ENCODE measurements around the gene SPEM3.
A peak's percentile ranks its signal among the peaks of the same experiment; 100 is the strongest.

SPEM3 gene

GRCh38 chr17:7466639-7467341 is 38.1 kb downstream of the SPEM3 start:
- Histone ChIP-seq H4K8ac (ENCODE audit: low read length) (peak overlapping the region; percentile 50), H2BK12ac (ENCODE audit: low read length in 2 of 2) (peak overlapping the region in 1 of 2 experiments; percentile 33), H2BK5ac (ENCODE audit: low read depth, low read length, poor library complexity, severe bottlenecking) (no peak overlapping the region), H3K4ac (ENCODE audit: low read depth in 1 of 2, low read length in 2 of 2) (no peak overlapping the region), H3K23ac (ENCODE audit: low read length in 2 of 2) (no peak overlapping the region), H3K36me3 (ENCODE audit: control insufficient read depth in 1 of 2, insufficient read depth in 2 of 2, low read depth in 1 of 2, low read length in 2 of 2) (peaks cover 51 to 56% of the 10 kb centered on the region in 2 experiments), H4K91ac (ENCODE audit: low read length) (peak overlapping the region; percentile 73), H3K4me2 (ENCODE audit: low read length, poor library complexity, severe bottlenecking) (no peak overlapping the region), H3K9ac (ENCODE audit: low read length) (peak overlapping the region; percentile 42), H3K27me3 (ENCODE audit: control insufficient read depth in 1 of 2, insufficient read depth in 1 of 2, low read length in 2 of 2) (no peaks in the 10 kb centered on the region), H3K4me1 (ENCODE audit: control insufficient read depth, insufficient read depth, low read depth, low read length) (peaks cover 9% of the 10 kb centered on the region), H2AFZ (ENCODE audit: low read depth, low read length) (no peak overlapping the region), H3K79me1 (replicated peaks; ENCODE audit: low read length, poor library complexity, severe bottlenecking) (peaks cover 47% of the 10 kb centered on the region), H2BK15ac (ENCODE audit: low read depth, poor library complexity, severe bottlenecking) (no peak overlapping the region), H3K9me3 (ENCODE audit: control insufficient read depth, low read length) (no peaks in the 10 kb centered on the region), H3K18ac (ENCODE audit: low read depth in 1 of 2, low read length in 2 of 2) (no peak overlapping the region), H3K4me3 (ENCODE audit: insufficient read depth in 1 of 2, low read depth in 1 of 2, low read length in 2 of 2) (no peak overlapping the region), H2BK120ac (ENCODE audit: low read depth, low read length) (no peak overlapping the region), H3K14ac (ENCODE audit: low read length in 2 of 2) (no peak overlapping the region), H3K27ac (ENCODE audit: low read length, poor library complexity, severe bottlenecking) (no peak overlapping the region), H2AK5ac (ENCODE audit: low read length, severe bottlenecking) (no peak overlapping the region)
- peak; percentile 46 for DNase-seq
- 97% methylated on average over 15 of the region's 16 CpGs for WGBS

- no peak overlapping the region for H2BK12ac ChIP-seq (ENCODE audit: low read length in 2 of 2)
- peaks cover 43 to 49% of the 10 kb centered on the region in 2 experiments for H3K36me3 ChIP-seq (ENCODE audit: control insufficient read depth in 1 of 2, insufficient read depth in 2 of 2, low read depth in 1 of 2, low read length in 2 of 2)
- H3K27me3 ChIP-seq (ENCODE audit: control insufficient read depth in 1 of 2, insufficient read depth in 1 of 2, low read length in 2 of 2), result no peaks in the 10 kb centered on the region
- H2AK5ac ChIP-seq (ENCODE audit: low read length, severe bottlenecking), result no peak overlapping the region
- peaks cover 10% of the 10 kb centered on the region for H3K4me1 ChIP-seq (ENCODE audit: control insufficient read depth, insufficient read depth, low read depth, low read length)
- no peak for DNase-seq
- no peak overlapping the region for H3K23ac ChIP-seq (ENCODE audit: low read length in 2 of 2)
- no peak overlapping the region for H2BK15ac ChIP-seq (ENCODE audit: low read depth, poor library complexity, severe bottlenecking)
- 95% methylated on average over 3 of the region's 3 CpGs for WGBS
- H2BK5ac ChIP-seq (ENCODE audit: low read depth, low read length, poor library complexity, severe bottlenecking), result no peak overlapping the region
- no peak overlapping the region for H3K14ac ChIP-seq (ENCODE audit: low read length in 2 of 2)
- no peak overlapping the region for H4K91ac ChIP-seq (ENCODE audit: low read length)
- no peak overlapping the region for H3K4me2 ChIP-seq (ENCODE audit: low read length, poor library complexity, severe bottlenecking)
- no peak overlapping the region for H4K8ac ChIP-seq (ENCODE audit: low read length)
- no peak overlapping the region for H2AFZ ChIP-seq (ENCODE audit: low read depth, low read length)
- H3K27ac ChIP-seq (ENCODE audit: low read length, poor library complexity, severe bottlenecking), result no peak overlapping the region
- no peak overlapping the region for H3K4ac ChIP-seq (ENCODE audit: low read depth in 1 of 2, low read length in 2 of 2)
- no peak overlapping the region for H3K18ac ChIP-seq (ENCODE audit: low read depth in 1 of 2, low read length in 2 of 2)
- peaks cover 41% of the 10 kb centered on the region for H3K79me1 ChIP-seq (replicated peaks; ENCODE audit: low read length, poor library complexity, severe bottlenecking)
- no peaks in the 10 kb centered on the region for H3K9me3 ChIP-seq (ENCODE audit: control insufficient read depth, low read length)
- no peak overlapping the region for H3K9ac ChIP-seq (ENCODE audit: low read length)
- no peak overlapping the region for H3K4me3 ChIP-seq (ENCODE audit: insufficient read depth in 1 of 2, low read depth in 1 of 2, low read length in 2 of 2)
- no peak overlapping the region for H2BK120ac ChIP-seq (ENCODE audit: low read depth, low read length)
These were observed 38.8 kb downstream of the SPEM3 start for GRCh38 chr17:7467498-7467897.

- WGBS, result 98% methylated on average over 11 of the region's 11 CpGs
- H3K9me3 ChIP-seq (ENCODE audit: control insufficient read depth, low read length), result no peaks in the 10 kb centered on the region
- no peak overlapping the region for H4K91ac ChIP-seq (ENCODE audit: low read length)
- no peak overlapping the region for H2AFZ ChIP-seq (ENCODE audit: low read depth, low read length)
- no peak overlapping the region for H2BK120ac ChIP-seq (ENCODE audit: low read depth, low read length)
- H2BK12ac ChIP-seq (ENCODE audit: low read length in 2 of 2), result no peak overlapping the region
- no peak overlapping the region for H3K9ac ChIP-seq (ENCODE audit: low read length)
- no peak overlapping the region for H2BK5ac ChIP-seq (ENCODE audit: low read depth, low read length, poor library complexity, severe bottlenecking)
- no peak overlapping the region for H3K23ac ChIP-seq (ENCODE audit: low read length in 2 of 2)
- H3K36me3 ChIP-seq (ENCODE audit: control insufficient read depth in 1 of 2, insufficient read depth in 2 of 2, low read depth in 1 of 2, low read length in 2 of 2), result peaks cover 36 to 41% of the 10 kb centered on the region in 2 experiments
- no peak overlapping the region for H3K4me2 ChIP-seq (ENCODE audit: low read length, poor library complexity, severe bottlenecking)
- H2AK5ac ChIP-seq (ENCODE audit: low read length, severe bottlenecking), result no peak overlapping the region
- no peak for DNase-seq
- H3K4ac ChIP-seq (ENCODE audit: low read depth in 1 of 2, low read length in 2 of 2), result no peak overlapping the region
- peaks cover 37% of the 10 kb centered on the region for H3K79me1 ChIP-seq (replicated peaks; ENCODE audit: low read length, poor library complexity, severe bottlenecking)
- H3K18ac ChIP-seq (ENCODE audit: low read depth in 1 of 2, low read length in 2 of 2), result no peak overlapping the region
- no peak overlapping the region for H4K8ac ChIP-seq (ENCODE audit: low read length)
- no peak overlapping the region for H3K4me3 ChIP-seq (ENCODE audit: insufficient read depth in 1 of 2, low read depth in 1 of 2, low read length in 2 of 2)
- H3K27me3 ChIP-seq (ENCODE audit: control insufficient read depth in 1 of 2, insufficient read depth in 1 of 2, low read length in 2 of 2), result no peaks in the 10 kb centered on the region
- H3K27ac ChIP-seq (ENCODE audit: low read length, poor library complexity, severe bottlenecking), result no peak overlapping the region
- H2BK15ac ChIP-seq (ENCODE audit: low read depth, poor library complexity, severe bottlenecking), result peak overlapping the region; percentile 23
- peaks cover 10% of the 10 kb centered on the region for H3K4me1 ChIP-seq (ENCODE audit: control insufficient read depth, insufficient read depth, low read depth, low read length)
- no peak overlapping the region for H3K14ac ChIP-seq (ENCODE audit: low read length in 2 of 2)
These were observed 39.6 kb downstream of the SPEM3 start for GRCh38 chr17:7468290-7468689.

GRCh38 chr17:7468804-7469389 is 40.2 kb downstream of the SPEM3 start:
- Histone ChIP-seq H4K8ac (ENCODE audit: low read length) (no peak overlapping the region), H3K4me1 (ENCODE audit: control insufficient read depth, insufficient read depth, low read depth, low read length) (peaks cover 10% of the 10 kb centered on the region), H3K79me1 (replicated peaks; ENCODE audit: low read length, poor library complexity, severe bottlenecking) (peaks cover 36% of the 10 kb centered on the region), H3K18ac (ENCODE audit: low read depth in 1 of 2, low read length in 2 of 2) (no peak overlapping the region), H3K4ac (ENCODE audit: low read depth in 1 of 2, low read length in 2 of 2) (no peak overlapping the region), H2AK5ac (ENCODE audit: low read length, severe bottlenecking) (no peak overlapping the region), H3K14ac (ENCODE audit: low read length in 2 of 2) (no peak overlapping the region), H3K4me2 (ENCODE audit: low read length, poor library complexity, severe bottlenecking) (no peak overlapping the region), H3K23ac (ENCODE audit: low read length in 2 of 2) (no peak overlapping the region), H3K36me3 (ENCODE audit: control insufficient read depth in 1 of 2, insufficient read depth in 2 of 2, low read depth in 1 of 2, low read length in 2 of 2) (peaks cover 29 to 35% of the 10 kb centered on the region in 2 experiments), H2BK12ac (ENCODE audit: low read length in 2 of 2) (no peak overlapping the region), H4K91ac (ENCODE audit: low read length) (no peak overlapping the region), H2BK5ac (ENCODE audit: low read depth, low read length, poor library complexity, severe bottlenecking) (no peak overlapping the region), H3K9me3 (ENCODE audit: control insufficient read depth, low read length) (no peaks in the 10 kb centered on the region), H3K4me3 (ENCODE audit: insufficient read depth in 1 of 2, low read depth in 1 of 2, low read length in 2 of 2) (no peak overlapping the region), H2AFZ (ENCODE audit: low read depth, low read length) (no peak overlapping the region), H2BK15ac (ENCODE audit: low read depth, poor library complexity, severe bottlenecking) (peak overlapping the region; percentile 23), H3K27me3 (ENCODE audit: control insufficient read depth in 1 of 2, insufficient read depth in 1 of 2, low read length in 2 of 2) (no peaks in the 10 kb centered on the region), H3K27ac (ENCODE audit: low read length, poor library complexity, severe bottlenecking) (no peak overlapping the region), H2BK120ac (ENCODE audit: low read depth, low read length) (no peak overlapping the region), H3K9ac (ENCODE audit: low read length) (no peak overlapping the region)
- DNase-seq, result no peak
- WGBS, result 75% methylated on average over 10 of the region's 12 CpGs

Data from mesenchymal stem cell (in vitro differentiated cells and primary cell).